ENCODE measurements around the gene LEMD2. TPM values are rescaled to one million over a fixed set of nuclear protein-coding genes. Genes with fewer than 3 reads are reported as not detected.

LEMD2 gene
- polyA plus RNA-seq, 1 of the 3 experiments (the other 2 are of a cell fraction): 56.5 TPM

DNA sequence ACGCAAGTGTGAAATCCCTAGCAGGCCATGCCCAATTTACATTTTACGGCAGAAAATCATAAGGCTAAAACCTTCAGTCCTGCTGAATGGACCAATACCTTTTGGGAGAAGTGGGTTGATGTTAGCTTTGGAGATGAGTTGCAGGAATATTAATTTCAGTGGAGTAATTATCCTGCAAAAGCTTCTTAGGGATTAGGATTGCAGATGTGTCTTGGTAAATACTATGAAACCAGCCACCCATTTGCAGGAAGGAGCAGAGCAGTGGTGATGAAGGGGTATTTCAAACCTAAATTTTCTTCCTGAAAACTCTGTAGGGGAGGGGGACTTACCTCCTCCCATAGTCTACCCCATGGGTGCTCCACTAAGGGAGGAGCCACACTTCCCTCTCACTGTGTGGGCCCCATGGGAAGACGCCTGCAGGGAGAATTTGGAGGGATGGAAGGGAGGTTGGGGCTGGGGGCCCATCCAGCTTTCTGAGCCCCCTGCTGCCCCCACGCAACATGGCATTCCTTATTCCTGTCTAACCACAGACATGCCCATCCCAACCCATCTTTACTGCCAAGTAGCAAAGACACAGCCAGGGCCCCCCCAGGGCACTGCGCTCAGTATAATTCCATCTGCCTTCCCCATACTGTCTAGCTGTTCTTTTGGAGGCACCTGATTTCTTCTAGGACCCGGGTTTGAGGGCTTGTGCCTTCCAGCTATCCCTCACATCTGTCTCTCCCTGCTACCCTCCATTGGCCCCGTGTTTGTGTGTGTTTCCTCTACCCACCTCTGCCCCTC lies 62.8 kb downstream of the LEMD2 start:
- peaks cover 60% of the 10 kb centered on the region for H3K27me3 ChIP-seq (ENCODE audit: insufficient read depth)
- no peaks in the 10 kb centered on the region; a peak in 1 of 4 replicates for H3K4me1 ChIP-seq (ENCODE audit: control insufficient read depth in 1 of 2, insufficient read depth in 2 of 2, low read depth in 1 of 2, low read length in 1 of 2)
- no peaks in the 10 kb centered on the region for H3F3A ChIP-seq (replicated peaks; ENCODE audit: insufficient read depth)
- WGBS (ENCODE audit: low lambda C conversion rate): 55% methylated on average over 7 of the region's 7 CpGs
- TF ChIP-seq TEAD4 (IDR thresholded peaks at IDR 0.05; ENCODE audit: borderline replicate concordance, insufficient read depth) (no peak), FOXM1 (IDR thresholded peaks at IDR 0.05; ENCODE audit: low read depth) (no peak), FOSL2 (IDR thresholded peaks at IDR 0.05; ENCODE audit: borderline replicate concordance, low read depth) (no peak), NFIC (IDR thresholded peaks at IDR 0.05; ENCODE audit: borderline replicate concordance) (no peak), RCOR1 (IDR thresholded peaks at IDR 0.05; ENCODE audit: low read length) (no peak), EZH2phosphoT487 (IDR thresholded peaks at IDR 0.05; ENCODE audit: borderline replicate concordance, low read depth) (no peak), GABPA (IDR thresholded peaks at IDR 0.05; ENCODE audit: low read depth) (no peak), ELF1 (IDR thresholded peaks at IDR 0.05) (no peak)
- TF ChIP-seq, protein P1, sequence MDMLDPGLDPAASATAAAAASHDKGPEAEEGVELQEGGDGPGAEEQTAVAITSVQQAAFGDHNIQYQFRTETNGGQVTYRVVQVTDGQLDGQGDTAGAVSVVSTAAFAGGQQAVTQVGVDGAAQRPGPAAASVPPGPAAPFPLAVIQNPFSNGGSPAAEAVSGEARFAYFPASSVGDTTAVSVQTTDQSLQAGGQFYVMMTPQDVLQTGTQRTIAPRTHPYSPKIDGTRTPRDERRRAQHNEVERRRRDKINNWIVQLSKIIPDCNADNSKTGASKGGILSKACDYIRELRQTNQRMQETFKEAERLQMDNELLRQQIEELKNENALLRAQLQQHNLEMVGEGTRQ (IDR thresholded peaks at IDR 0.05; ENCODE audit: borderline replicate concordance, low read depth, low read length): no peak
- TF ChIP-seq, protein P2, sequence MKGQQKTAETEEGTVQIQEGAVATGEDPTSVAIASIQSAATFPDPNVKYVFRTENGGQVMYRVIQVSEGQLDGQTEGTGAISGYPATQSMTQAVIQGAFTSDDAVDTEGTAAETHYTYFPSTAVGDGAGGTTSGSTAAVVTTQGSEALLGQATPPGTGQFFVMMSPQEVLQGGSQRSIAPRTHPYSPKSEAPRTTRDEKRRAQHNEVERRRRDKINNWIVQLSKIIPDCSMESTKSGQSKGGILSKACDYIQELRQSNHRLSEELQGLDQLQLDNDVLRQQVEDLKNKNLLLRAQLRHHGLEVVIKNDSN (IDR thresholded peaks at IDR 0.05; ENCODE audit: borderline replicate concordance, low read depth): no peak
- TF ChIP-seq, protein P3, sequence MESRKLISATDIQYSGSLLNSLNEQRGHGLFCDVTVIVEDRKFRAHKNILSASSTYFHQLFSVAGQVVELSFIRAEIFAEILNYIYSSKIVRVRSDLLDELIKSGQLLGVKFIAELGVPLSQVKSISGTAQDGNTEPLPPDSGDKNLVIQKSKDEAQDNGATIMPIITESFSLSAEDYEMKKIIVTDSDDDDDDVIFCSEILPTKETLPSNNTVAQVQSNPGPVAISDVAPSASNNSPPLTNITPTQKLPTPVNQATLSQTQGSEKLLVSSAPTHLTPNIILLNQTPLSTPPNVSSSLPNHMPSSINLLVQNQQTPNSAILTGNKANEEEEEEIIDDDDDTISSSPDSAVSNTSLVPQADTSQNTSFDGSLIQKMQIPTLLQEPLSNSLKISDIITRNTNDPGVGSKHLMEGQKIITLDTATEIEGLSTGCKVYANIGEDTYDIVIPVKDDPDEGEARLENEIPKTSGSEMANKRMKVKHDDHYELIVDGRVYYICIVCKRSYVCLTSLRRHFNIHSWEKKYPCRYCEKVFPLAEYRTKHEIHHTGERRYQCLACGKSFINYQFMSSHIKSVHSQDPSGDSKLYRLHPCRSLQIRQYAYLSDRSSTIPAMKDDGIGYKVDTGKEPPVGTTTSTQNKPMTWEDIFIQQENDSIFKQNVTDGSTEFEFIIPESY (IDR thresholded peaks at IDR 0.05; ENCODE audit: borderline replicate concordance, low read depth): no peak
- TF ChIP-seq, protein P4, sequence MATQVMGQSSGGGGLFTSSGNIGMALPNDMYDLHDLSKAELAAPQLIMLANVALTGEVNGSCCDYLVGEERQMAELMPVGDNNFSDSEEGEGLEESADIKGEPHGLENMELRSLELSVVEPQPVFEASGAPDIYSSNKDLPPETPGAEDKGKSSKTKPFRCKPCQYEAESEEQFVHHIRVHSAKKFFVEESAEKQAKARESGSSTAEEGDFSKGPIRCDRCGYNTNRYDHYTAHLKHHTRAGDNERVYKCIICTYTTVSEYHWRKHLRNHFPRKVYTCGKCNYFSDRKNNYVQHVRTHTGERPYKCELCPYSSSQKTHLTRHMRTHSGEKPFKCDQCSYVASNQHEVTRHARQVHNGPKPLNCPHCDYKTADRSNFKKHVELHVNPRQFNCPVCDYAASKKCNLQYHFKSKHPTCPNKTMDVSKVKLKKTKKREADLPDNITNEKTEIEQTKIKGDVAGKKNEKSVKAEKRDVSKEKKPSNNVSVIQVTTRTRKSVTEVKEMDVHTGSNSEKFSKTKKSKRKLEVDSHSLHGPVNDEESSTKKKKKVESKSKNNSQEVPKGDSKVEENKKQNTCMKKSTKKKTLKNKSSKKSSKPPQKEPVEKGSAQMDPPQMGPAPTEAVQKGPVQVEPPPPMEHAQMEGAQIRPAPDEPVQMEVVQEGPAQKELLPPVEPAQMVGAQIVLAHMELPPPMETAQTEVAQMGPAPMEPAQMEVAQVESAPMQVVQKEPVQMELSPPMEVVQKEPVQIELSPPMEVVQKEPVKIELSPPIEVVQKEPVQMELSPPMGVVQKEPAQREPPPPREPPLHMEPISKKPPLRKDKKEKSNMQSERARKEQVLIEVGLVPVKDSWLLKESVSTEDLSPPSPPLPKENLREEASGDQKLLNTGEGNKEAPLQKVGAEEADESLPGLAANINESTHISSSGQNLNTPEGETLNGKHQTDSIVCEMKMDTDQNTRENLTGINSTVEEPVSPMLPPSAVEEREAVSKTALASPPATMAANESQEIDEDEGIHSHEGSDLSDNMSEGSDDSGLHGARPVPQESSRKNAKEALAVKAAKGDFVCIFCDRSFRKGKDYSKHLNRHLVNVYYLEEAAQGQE (IDR thresholded peaks at IDR 0.05; ENCODE audit: low read depth, low read length): no peak
- H3K4me2 ChIP-seq: no peak overlapping the region
- H3K9me2 ChIP-seq: no peaks in the 10 kb centered on the region
- CTCF ChIA-PET: interaction anchor here (1.0 to 8.2 kb wide), 6 partner anchors 10 to 42 kb away, joined by 3 to 59 read pairs (median 3); partner anchors contain the start of gene UQCC2
- no peaks in the 10 kb centered on the region for H3K36me3 ChIP-seq (replicated peaks in 1 of 2; ENCODE audit: control insufficient read depth in 1 of 2, insufficient read depth in 2 of 2, low read length in 1 of 2)
- H3K9ac ChIP-seq: no peak overlapping the region
- no peak overlapping the region for H3K4me3 ChIP-seq (ENCODE audit: low read depth in 2 of 2, low read length in 1 of 2)
- no peak for DNase-seq
- no peaks in the 10 kb centered on the region for H3K79me2 ChIP-seq (ENCODE audit: insufficient read depth)
- no peaks in the 10 kb centered on the region for H4K20me1 ChIP-seq (ENCODE audit: insufficient read depth)
- H2AFZ ChIP-seq (ENCODE audit: low read depth): no peak overlapping the region
- POLR2A ChIA-PET: no interaction called here
- H3K9me3 ChIP-seq: no peaks in the 10 kb centered on the region
- H3K27ac ChIP-seq (ENCODE audit: low read depth in 2 of 2, low read length in 1 of 2): no peak overlapping the region
